NCI-H2171 treated with DMSO at 0.1 percent for 48 hours (cell line): Measurements from ENCODE around the gene EEF1AKMT2.
A peak's percentile ranks its signal among the peaks of the same experiment; 100 is the strongest.

Experiments used
- DNase-seq: peaks from one replicate; lab custom pipeline; 2025; lab: John Stamatoyannopoulos, UW

Gene EEF1AKMT2

GRCh38 chr10:124719213-124719851 lies 72.4 kb downstream of the EEF1AKMT2 start:
- DNase-seq, result peak; percentile 32

- peak; percentile 37 for DNase-seq
Measured at GRCh38 chr10:124717911-124718741, 73.6 kb downstream of the EEF1AKMT2 start.

GRCh38 chr10:124717041-124717757 lies 74.5 kb downstream of the EEF1AKMT2 start:
- no peak for DNase-seq

GRCh38 chr10:124716369-124716768 lies 75.3 kb downstream of the EEF1AKMT2 start:
- DNase-seq, result no peak

GRCh38 chr10:124715439-124715838 lies 76.2 kb downstream of the EEF1AKMT2 start:
- DNase-seq, result no peak

- DNase-seq, result no peak
Measured at GRCh38 chr10:124713679-124714255, 77.9 kb downstream of the EEF1AKMT2 start.

- DNase-seq, result no peak
Measured at GRCh38 chr10:124712704-124713407, 78.8 kb downstream of the EEF1AKMT2 start.

- no peak for DNase-seq
Measured at GRCh38 chr10:124711145-124711544, 80.5 kb downstream of the EEF1AKMT2 start.

GRCh38 chr10:124710266-124710881 lies 81.3 kb downstream of the EEF1AKMT2 start:
- DNase-seq, result no peak

GRCh38 chr10:124709861-124710260 lies 81.8 kb downstream of the EEF1AKMT2 start:
- DNase-seq, result no peak

GRCh38 chr10:124708922-124709520 lies 82.7 kb downstream of the EEF1AKMT2 start:
- DNase-seq, result no peak

GRCh38 chr10:124708246-124708779 lies 83.4 kb downstream of the EEF1AKMT2 start:
- peak; percentile 63 for DNase-seq
